Effector CD8-positive, alpha-beta T cell (primary cell): ENCODE results near the gene PRKACA.

Experiments
- DNase-seq: peaks from one replicate; lab custom pipeline; 2025; lab: John Stamatoyannopoulos, UW

Gene PRKACA

GRCh38 chr19:14093117-14093823, 24.3 kb downstream of the PRKACA start:
- no peak for DNase-seq

- peak; percentile 49 for DNase-seq
Observed at GRCh38 chr19:14091813-14092462, 25.6 kb downstream of the PRKACA start.

GRCh38 chr19:14091081-14091812, 26.3 kb downstream of the PRKACA start:
- peak; percentile 61 for DNase-seq

GRCh38 chr19:14090509-14091080, 27.0 kb downstream of the PRKACA start, which contains the start of gene SAMD1:
SAMD1 (minus strand) TSS chr19:14090751.
- DNase-seq, result peak; percentile 78

GRCh38 chr19:14089662-14090508, 27.7 kb downstream of the PRKACA start:
- peak; percentile 34 for DNase-seq

GRCh38 chr19:14089412-14089661, 28.2 kb downstream of the PRKACA start:
- DNase-seq, result no peak

- no peak for DNase-seq
Observed at GRCh38 chr19:14088634-14089411, 28.7 kb downstream of the PRKACA start.

GRCh38 chr19:14086098-14086497, 31.5 kb downstream of the PRKACA start:
- no peak for DNase-seq

GRCh38 chr19:14085309-14085995, 32.1 kb downstream of the PRKACA start, which contains the start of gene C19orf67:
C19orf67 (minus strand) TSS chr19:14085783; CDS start chr19:14085627, 156 bp downstream.
- DNase-seq, result no peak

- DNase-seq, result no peak
Observed at GRCh38 chr19:14082675-14082960, 34.9 kb downstream of the PRKACA start.

GRCh38 chr19:14081797-14082674, 35.5 kb downstream of the PRKACA start:
- no peak for DNase-seq

- DNase-seq, result peak; percentile 99
Observed at GRCh38 chr19:14080887-14081796, 36.4 kb downstream of the PRKACA start.

GRCh38 chr19:14078411-14078810, 39.2 kb downstream of the PRKACA start:
- no peak for DNase-seq

- no peak for DNase-seq
Observed at GRCh38 chr19:14073925-14074838, 43.4 kb downstream of the PRKACA start.

- peak; percentile 62 for DNase-seq
Observed at GRCh38 chr19:14073261-14073924, 44.2 kb downstream of the PRKACA start.

- no peak for DNase-seq
Observed at GRCh38 chr19:14072535-14073260, 44.9 kb downstream of the PRKACA start, which contains the start of gene MISP3. MISP3 (plus strand) TSS chr19:14072786; CDS start chr19:14073310, 524 bp downstream.
